ENCODE data around the gene SSTR1.

SSTR1 gene

GRCh38 chr14:38210587-38211216 lies 3.0 kb downstream of the SSTR1 start:
- H3K4me3 ChIP-seq (ENCODE audit: low read length), result no peak overlapping the region
- peaks cover 32% of the 10 kb centered on the region for H3K9me3 ChIP-seq (ENCODE audit: control insufficient read depth, insufficient read depth, low read length)
- H3K4me2 ChIP-seq (ENCODE audit: low read length), result no peak overlapping the region
- no peaks in the 10 kb centered on the region for H3K79me2 ChIP-seq (ENCODE audit: control insufficient read depth, low read length)
- no peaks in the 10 kb centered on the region for H3K4me1 ChIP-seq (ENCODE audit: control insufficient read depth, low read length)
- TF ChIP-seq CTCF (IDR thresholded peaks at IDR 0.05; ENCODE audit: low read depth, low read length, poor library complexity, severe bottlenecking) (no peak), EZH2phosphoT487 (IDR thresholded peaks at IDR 0.05; ENCODE audit: borderline replicate concordance, low read length) (no peak)
- no peaks in the 10 kb centered on the region for H3K9me2 ChIP-seq (replicated peaks; ENCODE audit: control insufficient read depth, low read length)
- no peak overlapping the region for H3K27ac ChIP-seq (ENCODE audit: low read depth, low read length)
- H3K27me3 ChIP-seq (ENCODE audit: control insufficient read depth, low read length), result no peaks in the 10 kb centered on the region
- no peaks in the 10 kb centered on the region for H3F3A ChIP-seq (ENCODE audit: control insufficient read depth, insufficient read depth)
- no peaks in the 10 kb centered on the region for H4K20me1 ChIP-seq (ENCODE audit: control insufficient read depth, insufficient read depth, low read depth, low read length)
- H3K36me3 ChIP-seq (ENCODE audit: control insufficient read depth, low read length), result no peaks in the 10 kb centered on the region

- Histone ChIP-seq H3K9me3 (ENCODE audit: control insufficient read depth, insufficient read depth, low read length) (peaks cover 32% of the 10 kb centered on the region), H3K27ac (ENCODE audit: low read depth, low read length) (no peak overlapping the region), H3K9me2 (replicated peaks; ENCODE audit: control insufficient read depth, low read length) (no peaks in the 10 kb centered on the region), H3K4me2 (ENCODE audit: low read length) (no peak overlapping the region), H3F3A (ENCODE audit: control insufficient read depth, insufficient read depth) (no peaks in the 10 kb centered on the region), H4K20me1 (ENCODE audit: control insufficient read depth, insufficient read depth, low read depth, low read length) (no peaks in the 10 kb centered on the region), H3K79me2 (ENCODE audit: control insufficient read depth, low read length) (no peaks in the 10 kb centered on the region), H3K4me1 (ENCODE audit: control insufficient read depth, low read length) (no peaks in the 10 kb centered on the region), H3K36me3 (ENCODE audit: control insufficient read depth, low read length) (no peaks in the 10 kb centered on the region), H3K27me3 (ENCODE audit: control insufficient read depth, low read length) (no peaks in the 10 kb centered on the region), H3K4me3 (ENCODE audit: low read length) (no peak overlapping the region)
- no peak for TF ChIP-seq CTCF (IDR thresholded peaks at IDR 0.05; ENCODE audit: low read depth, low read length, poor library complexity, severe bottlenecking)
- TF ChIP-seq EZH2phosphoT487 (IDR thresholded peaks at IDR 0.05; ENCODE audit: borderline replicate concordance, low read length), result no peak
These were observed 3.6 kb downstream of the SSTR1 start for GRCh38 chr14:38211255-38211735.

- no peaks in the 10 kb centered on the region for H3F3A ChIP-seq (ENCODE audit: control insufficient read depth, insufficient read depth)
- H4K20me1 ChIP-seq (ENCODE audit: control insufficient read depth, insufficient read depth, low read depth, low read length), result no peaks in the 10 kb centered on the region
- no peaks in the 10 kb centered on the region for H3K79me2 ChIP-seq (ENCODE audit: control insufficient read depth, low read length)
- no peaks in the 10 kb centered on the region for H3K36me3 ChIP-seq (ENCODE audit: control insufficient read depth, low read length)
- H3K9me3 ChIP-seq (ENCODE audit: control insufficient read depth, insufficient read depth, low read length), result peaks cover 31% of the 10 kb centered on the region
- H3K4me3 ChIP-seq (ENCODE audit: low read length), result no peak overlapping the region
- no peak overlapping the region for H3K27ac ChIP-seq (ENCODE audit: low read depth, low read length)
- no peaks in the 10 kb centered on the region for H3K4me1 ChIP-seq (ENCODE audit: control insufficient read depth, low read length)
- H3K27me3 ChIP-seq (ENCODE audit: control insufficient read depth, low read length), result no peaks in the 10 kb centered on the region
- H3K4me2 ChIP-seq (ENCODE audit: low read length), result no peak overlapping the region
- no peak for TF ChIP-seq EZH2phosphoT487 (IDR thresholded peaks at IDR 0.05; ENCODE audit: borderline replicate concordance, low read length)
- TF ChIP-seq CTCF (IDR thresholded peaks at IDR 0.05; ENCODE audit: low read depth, low read length, poor library complexity, severe bottlenecking), result no peak
- H3K9me2 ChIP-seq (replicated peaks; ENCODE audit: control insufficient read depth, low read length), result no peaks in the 10 kb centered on the region
These were observed 4.4 kb downstream of the SSTR1 start for GRCh38 chr14:38212111-38212510.
